SH-SY5Y (cell line): ENCODE measurements around the gene CYB5RL.

ENCODE experiments used
- GATA2 ChIP-seq: IDR thresholded peaks from 2 replicates; pipeline ENCODE4 v1.6.1; 2011; ENCODE audit warnings: mild to moderate bottlenecking, low read depth, low read length
- GATA3 ChIP-seq: IDR thresholded peaks from 2 replicates; pipeline ENCODE4 v1.6.1; 2011; ENCODE audit warnings: low read depth, mild to moderate bottlenecking, low read length, moderate library complexity

- no peak for TF ChIP-seq GATA2
- TF ChIP-seq GATA3, result no peak
These were observed 572 bp downstream of the CYB5RL start for GRCh38 chr1:54199151-54199764.
